Vagina (tissue), 2 donors: ENCODE data around the gene MGAT3. TPM values are rescaled to one million over a fixed set of nuclear protein-coding genes. Genes with fewer than 3 reads are reported as not detected.

ENCODE experiments used
- DNase-seq, 2 donors: peaks; one replicate each; pipeline ENCODE4 v3.0.0-alpha.2; 2017; ENCODE audit errors: extremely low spot score in 2 of 2
- H3K27ac ChIP-seq: fragments of 200-600 bp; sonication (generic); one replicate; pipeline ENCODE4 v1.5.1; 2019
- H3K27me3 ChIP-seq: fragments of 200-600 bp; sonication (generic); one replicate; pipeline ENCODE4 v1.5.1; 2019
- H3K36me3 ChIP-seq, 2 donors: fragments of 200-600 bp; sonication (generic); one replicate each; pipeline ENCODE4 v1.5.1; 2017 to 2019
- H3K4me1 ChIP-seq: fragments of 200-600 bp; sonication (generic); one replicate; pipeline ENCODE4 v1.5.1; 2019
- H3K4me3 ChIP-seq, 2 donors: fragments of 200-600 bp; sonication (generic); 1 replicate in 1 of 2; 2 replicates in 1 of 2; pipeline ENCODE4 v1.5.1; 2016 to 2019
- H3K9me3 ChIP-seq: fragments of 200-600 bp; sonication (generic); one replicate; pipeline ENCODE4 v1.5.1; 2019
- CTCF ChIP-seq, 3 experiments: fragments of 450-650 bp in 2 of 3; fragments of 200-600 bp in 1 of 3; sonication (generic) in 1 of 3; IDR thresholded peaks; one replicate each; pipeline ENCODE4 v1.5.1; 2017 to 2019; ENCODE audit warnings: antibody characterized with exemption in 3 of 3, mild to moderate bottlenecking in 2 of 3, moderate library complexity in 2 of 3
- POLR2A ChIP-seq, 2 donors: fragments of 450-650 bp; IDR thresholded peaks; one replicate each; pipeline ENCODE4 v1.6.1; 2017; ENCODE audit warnings: antibody characterized with exemption in 2 of 2, mild to moderate bottlenecking in 2 of 2, moderate library complexity in 2 of 2
- POLR2AphosphoS5 ChIP-seq, 2 donors: sonication (generic); formaldehyde crosslinking; IDR thresholded peaks; one replicate each; pipeline ENCODE4 v1.9.0; 2017; ENCODE audit warnings: antibody characterized with exemption in 2 of 2, mild to moderate bottlenecking in 2 of 2, low read depth in 1 of 2; ENCODE audit not compliant: insufficient read depth in 1 of 2
- intact Hi-C: fragments of 100-400 bp; cut with DNase I; formaldehyde crosslinking; loops from one replicate; pipeline ENCODE4 v1.15.1; 2023
- total RNA-seq: library from RNA; depleted of rRNA; stranded (reverse); fragments of >200 nt; gene quantifications from one replicate; pipeline ENCODE4 v1.2.3, GENCODE V29; 2016

MGAT3 gene
- total RNA-seq, 1 donor from 2014 or later = 0.98 TPM

- TF ChIP-seq POLR2A (IDR thresholded peaks at IDR 0.05) (no peak), CTCF (IDR thresholded peaks at IDR 0.05) (no peak), POLR2AphosphoS5 (IDR thresholded peaks at IDR 0.05; ENCODE audit: insufficient read depth in 1 of 2, low read depth in 1 of 2) (no peak)
- Histone ChIP-seq H3K36me3 (no peaks in the 10 kb centered on the region), H3K4me3 (no peak overlapping the region), H3K4me1 (peaks cover 38% of the 10 kb centered on the region), H3K9me3 (no peaks in the 10 kb centered on the region), H3K27ac (peak overlapping the region; percentile 59), H3K27me3 (no peaks in the 10 kb centered on the region)
- DNase-seq = no peak
- intact Hi-C loops = no loop called here
Observed at GRCh38 chr22:39471381-39472141, 14.7 kb downstream of the MGAT3 start.

GRCh38 chr22:39472570-39473556, 16.1 kb downstream of the MGAT3 start:
- Histone ChIP-seq H3K36me3 (no peaks in the 10 kb centered on the region), H3K27ac (peak overlapping the region; percentile 59), H3K4me1 (peaks cover 38% of the 10 kb centered on the region), H3K27me3 (no peaks in the 10 kb centered on the region), H3K9me3 (no peaks in the 10 kb centered on the region), H3K4me3 (no peak overlapping the region)
- no peak for DNase-seq
- TF ChIP-seq CTCF (IDR thresholded peaks at IDR 0.05) (no peak), POLR2A (IDR thresholded peaks at IDR 0.05) (no peak), POLR2AphosphoS5 (IDR thresholded peaks at IDR 0.05; ENCODE audit: insufficient read depth in 1 of 2, low read depth in 1 of 2) (no peak)
- intact Hi-C loops = no loop called here

GRCh38 chr22:39473851-39474250, 17.0 kb downstream of the MGAT3 start:
- H3K36me3 ChIP-seq = no peaks in the 10 kb centered on the region
- no peaks in the 10 kb centered on the region for H3K9me3 ChIP-seq
- no peak for TF ChIP-seq POLR2A (IDR thresholded peaks at IDR 0.05)
- no peak for TF ChIP-seq CTCF (IDR thresholded peaks at IDR 0.05)
- TF ChIP-seq POLR2AphosphoS5 (IDR thresholded peaks at IDR 0.05; ENCODE audit: insufficient read depth in 1 of 2, low read depth in 1 of 2) = no peak
- intact Hi-C loops = no loop called here
- H3K27ac ChIP-seq = peak overlapping the region; percentile 13
- peaks cover 38% of the 10 kb centered on the region for H3K4me1 ChIP-seq
- H3K27me3 ChIP-seq = no peaks in the 10 kb centered on the region
- DNase-seq = no peak
- no peak overlapping the region for H3K4me3 ChIP-seq

- intact Hi-C loops = no loop called here
- no peaks in the 10 kb centered on the region for H3K36me3 ChIP-seq
- H3K9me3 ChIP-seq = no peaks in the 10 kb centered on the region
- H3K4me1 ChIP-seq = peaks cover 35% of the 10 kb centered on the region
- no peak for DNase-seq
- H3K27me3 ChIP-seq = no peaks in the 10 kb centered on the region
- H3K4me3 ChIP-seq = no peak overlapping the region
- peak overlapping the region; percentile 13 for H3K27ac ChIP-seq
- TF ChIP-seq POLR2AphosphoS5 (IDR thresholded peaks at IDR 0.05; ENCODE audit: insufficient read depth in 1 of 2, low read depth in 1 of 2) = no peak
Observed at GRCh38 chr22:39474351-39475111, 17.7 kb downstream of the MGAT3 start.

- Histone ChIP-seq H3K36me3 (no peaks in the 10 kb centered on the region), H3K9me3 (no peaks in the 10 kb centered on the region), H3K27me3 (no peaks in the 10 kb centered on the region), H3K4me3 (no peak overlapping the region), H3K4me1 (peaks cover 27% of the 10 kb centered on the region), H3K27ac (no peak overlapping the region)
- no peak for TF ChIP-seq CTCF (IDR thresholded peaks at IDR 0.05)
- no peak for TF ChIP-seq POLR2AphosphoS5 (IDR thresholded peaks at IDR 0.05; ENCODE audit: insufficient read depth in 1 of 2, low read depth in 1 of 2)
- no peak for TF ChIP-seq POLR2A (IDR thresholded peaks at IDR 0.05)
- intact Hi-C loops = no loop called here
- DNase-seq = no peak
Observed at GRCh38 chr22:39475337-39475736, 18.5 kb downstream of the MGAT3 start.
